K562 (cell line): ENCODE results near the gene NUCKS1. TPM values are rescaled to one million over a fixed set of nuclear protein-coding genes. Genes with fewer than 3 reads are reported as not detected.

ENCODE experiments used
- ARID3B ChIP-seq: fragments of 250-450 bp; sonication (Bioruptor Pico); IDR thresholded peaks from 2 replicates; pipeline ENCODE4 v1.4.0; 2020; ENCODE audit warnings: borderline replicate concordance
- CREB3L1 ChIP-seq: fragments of 450-650 bp; IDR thresholded peaks from 2 replicates; pipeline ENCODE4 v1.6.1; 2014; ENCODE audit warnings: low read depth, mild to moderate bottlenecking, moderate library complexity, borderline replicate concordance
- GTF3C2 ChIP-seq: IDR thresholded peaks from 3 replicates; pipeline ENCODE4 v1.6.1; 2011; ENCODE audit warnings: borderline replicate concordance, mild to moderate bottlenecking, moderate library complexity; ENCODE audit not compliant: insufficient read length; ENCODE audit errors: extremely low read depth
- LARP7 ChIP-seq: fragments of 450-650 bp; IDR thresholded peaks from 2 replicates; pipeline ENCODE4 v1.6.1; 2016
- MYNN ChIP-seq, 2 experiments: sonication (generic); formaldehyde crosslinking in 1 of 2; IDR thresholded peaks; 2 replicates each; pipeline versions ENCODE4 v1.5.0 to v1.6.1; 2016 to 2020; ENCODE audit warnings: antibody characterized with exemption in 1 of 2, missing genetic modification reagents in 1 of 2
- PKNOX1 ChIP-seq: fragments of 450-650 bp; IDR thresholded peaks from 2 replicates; pipeline ENCODE4 v1.6.1; 2016
- POLR2B ChIP-seq: fragments of 450-650 bp; IDR thresholded peaks from 2 replicates; pipeline ENCODE4 v1.6.1; 2018; ENCODE audit warnings: low read depth; ENCODE audit not compliant: partially characterized antibody
- RNF2 ChIP-seq: sonication (generic); IDR thresholded peaks from 2 replicates; pipeline ENCODE4 v1.6.1; 2016
- SRF ChIP-seq, 2 experiments: fragments of 250-450, 450-650 bp in 1 of 2; sonication (Bioruptor Pico) in 1 of 2; sonication (generic) in 1 of 2; formaldehyde crosslinking; IDR thresholded peaks; 2 replicates each; pipeline versions ENCODE4 v1.5.0 to v1.5.1; 2020 to 2022; ENCODE audit warnings: mild to moderate bottlenecking in 1 of 2, missing genetic modification reagents in 1 of 2
- TAF15 ChIP-seq: fragments of 200-400 bp; formaldehyde crosslinking; IDR thresholded peaks from 2 replicates; pipeline ENCODE4 v1.6.1; 2017; ENCODE audit warnings: mild to moderate bottlenecking, low read depth, low read length, moderate library complexity
- WHSC1 ChIP-seq: IDR thresholded peaks from one replicate; pipeline ENCODE4 v1.6.1; 2012; ENCODE audit warnings: low read length, control low read depth, inconsistent platforms
- ZC3H8 ChIP-seq: fragments of 450-650 bp; IDR thresholded peaks from 2 replicates; pipeline ENCODE4 v1.6.1; 2017
- ZFP91 ChIP-seq: sonication (generic); formaldehyde crosslinking; IDR thresholded peaks from 2 replicates; pipeline ENCODE4 v1.8.0; 2022; ENCODE audit warnings: mild to moderate bottlenecking, missing genetic modification reagents
- ZKSCAN1 ChIP-seq: fragments of 150-350 bp; IDR thresholded peaks from 2 replicates; pipeline ENCODE4 v1.6.1; 2016; ENCODE audit warnings: low read depth, low read length
- ZNF12 ChIP-seq: sonication (generic); formaldehyde crosslinking; IDR thresholded peaks from 2 replicates; pipeline ENCODE4 v1.4.0; 2020; ENCODE audit warnings: mild to moderate bottlenecking, missing genetic modification reagents
- ZNF212 ChIP-seq: fragments of 450-650 bp; formaldehyde crosslinking; IDR thresholded peaks from 2 replicates; pipeline ENCODE4 v1.4.0; 2020; ENCODE audit warnings: mild to moderate bottlenecking
- ZNF217 ChIP-seq: sonication (generic); formaldehyde crosslinking; IDR thresholded peaks from 2 replicates; pipeline ENCODE4 v1.8.0; 2022; ENCODE audit warnings: mild to moderate bottlenecking, missing genetic modification reagents
- ZNF780A ChIP-seq: fragments of 250-450 bp; sonication (Bioruptor Pico); IDR thresholded peaks from 2 replicates; pipeline ENCODE4 v1.5.0; 2021; ENCODE audit warnings: mild to moderate bottlenecking
- ZSCAN32 ChIP-seq: fragments of 450-650 bp; formaldehyde crosslinking; IDR thresholded peaks from 2 replicates; pipeline ENCODE4 v1.4.0; 2020; ENCODE audit warnings: mild to moderate bottlenecking, moderate library complexity
- polyA plus RNA-seq, 8 experiments: library from polyadenylated mRNA; depleted of rRNA in 4 of 8; stranded (reverse) in 5 of 8; unstranded in 3 of 8; fragments of >200 nt; fragmentation: Nextera tagmentation in 2 of 8; fragmentation: Illumina TruSeq in 1 of 8; extraction: Ambion mirVana in 2 of 8; extraction: Trizol in 1 of 8; gene quantifications; 2 replicates each; pipeline versions ENCODE4 v1.2.1 to v1.2.3, GENCODE V29; 2011 to 2014; ENCODE audit warnings: inconsistent platforms in 1 of 8, missing spikeins in 1 of 8
- total RNA-seq, 7 experiments: library from RNA; depleted of rRNA in 6 of 7; stranded (reverse); fragments of >200 nt in 6 of 7; fragmentation: Illumina TruSeq in 2 of 7; extraction: Trizol in 2 of 7; gene quantifications; 2 replicates each; pipeline versions ENCODE4 v1.2.1 to v1.2.3, GENCODE V29; 2011 to 2021; ENCODE audit warnings: low replicate concordance in 1 of 7

Gene NUCKS1
- total and polyA plus RNA-seq, 9 of the 15 experiments (the other 6 are each of a cell fraction or from before 2014, with no cell fraction given), result 66.7 to 244 (median 149) TPM

- TF ChIP-seq PKNOX1 (no peak), CREB3L1 (peak; percentile 38; the same call in 1 of the 2 replicates), RNF2 (peak; percentile 88), GTF3C2 (no peak), POLR2B (peak; percentile 64), LARP7 (0 out of 2 replicates have a peak, but pooled peaks have one; percentile 33), ZFP91 (CRISPR knock-in tag) (0 out of 2 replicates have a peak, but pooled peaks have one; percentile 9), ZC3H8 (no peak), ZNF12 (no peak), ZNF217 (no peak), ZNF212 (CRISPR knock-in tag) (peak; percentile 64; the same call in 1 of the 2 replicates), SRF (CRISPR knock-in tag; IDR thresholded peaks at IDR 0.05) (peak; percentile 60 to 78; a peak in 3 of 4 replicates), ZSCAN32 (CRISPR knock-in tag) (0 out of 2 replicates have a peak, but pooled peaks have one; percentile 22), WHSC1 (no peak), ARID3B (CRISPR knock-in tag) (no peak), MYNN (IDR thresholded peaks at IDR 0.05) (peak; percentile 75), MYNN (CRISPR knock-in tag; IDR thresholded peaks at IDR 0.05) (no peak), ZNF780A (CRISPR knock-in tag) (no peak), TAF15 (no peak), ZKSCAN1 (peak; percentile 69; the same call in 1 of the 2 replicates)
Observed at GRCh38 chr1:205749234-205750137, 496 bp downstream of the NUCKS1 start (continued).
